ENCODE measurements around the gene TMEM121B.
A peak's percentile ranks its signal among the peaks of the same experiment; 100 is the strongest.

The TMEM121B gene

DNA sequence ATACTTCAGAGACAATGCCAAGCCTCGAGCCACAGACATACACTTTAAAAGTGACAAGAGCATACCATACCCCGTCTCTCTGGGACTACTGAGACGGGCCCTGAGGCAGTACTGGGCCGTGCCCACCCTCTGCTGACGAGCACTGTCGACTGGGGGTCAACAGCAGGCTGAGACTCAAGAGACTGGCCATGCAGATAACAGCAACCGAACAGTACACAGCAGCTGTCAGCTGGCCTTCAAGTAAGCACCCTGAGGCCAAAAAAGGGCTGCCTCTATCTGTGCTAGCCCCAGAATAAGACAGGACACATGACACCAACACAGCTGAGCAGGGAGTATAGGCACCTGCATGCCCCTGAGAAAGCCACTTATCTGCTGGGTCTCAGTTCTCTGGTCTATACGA is 18.9 kb upstream of the TMEM121B start:
- no peaks in the 10 kb centered on the region for H3K4me1 ChIP-seq (ENCODE audit: control insufficient read depth in 1 of 2, insufficient read depth in 2 of 2, low read length in 2 of 2)
- H3K27ac ChIP-seq (ENCODE audit: low read depth, low read length): no peak overlapping the region
- no peak overlapping the region for H3K9ac ChIP-seq (ENCODE audit: low read depth in 1 of 2, low read length in 2 of 2)
- H3K27me3 ChIP-seq (ENCODE audit: control insufficient read depth in 1 of 2, insufficient read depth in 2 of 2, low read length in 2 of 2): no peaks in the 10 kb centered on the region
- H3K36me3 ChIP-seq (ENCODE audit: control insufficient read depth in 1 of 2, insufficient read depth in 2 of 2, low read length in 2 of 2): peaks cover 29 to 79% of the 10 kb centered on the region in 2 donors
- no peaks in the 10 kb centered on the region for H3K9me3 ChIP-seq (ENCODE audit: control insufficient read depth in 1 of 2, low read length in 2 of 2)
- no peak overlapping the region for H3K4me3 ChIP-seq (ENCODE audit: low read depth in 1 of 2, low read length in 2 of 2)

- Histone ChIP-seq H3K36me3 (ENCODE audit: control insufficient read depth in 1 of 2, insufficient read depth in 2 of 2, low read length in 2 of 2) (peaks cover 24 to 67% of the 10 kb centered on the region in 2 donors), H3K4me3 (ENCODE audit: low read depth in 1 of 2, low read length in 2 of 2) (no peak overlapping the region), H3K4me1 (ENCODE audit: control insufficient read depth in 1 of 2, insufficient read depth in 2 of 2, low read length in 2 of 2) (no peaks in the 10 kb centered on the region), H3K9me3 (ENCODE audit: control insufficient read depth in 1 of 2, low read length in 2 of 2) (no peaks in the 10 kb centered on the region), H3K27me3 (ENCODE audit: control insufficient read depth in 1 of 2, insufficient read depth in 2 of 2, low read length in 2 of 2) (no peaks in the 10 kb centered on the region), H3K9ac (ENCODE audit: low read depth in 1 of 2, low read length in 2 of 2) (no peak overlapping the region), H3K27ac (ENCODE audit: low read depth, low read length) (no peak overlapping the region)
These were observed 17.4 kb upstream of the TMEM121B start for GRCh38 chr22:17138513-17138912.

- Histone ChIP-seq H3K27ac (ENCODE audit: low read depth, low read length) (no peak overlapping the region), H3K9me3 (ENCODE audit: control insufficient read depth in 1 of 2, low read length in 2 of 2) (no peaks in the 10 kb centered on the region), H3K36me3 (ENCODE audit: control insufficient read depth in 1 of 2, insufficient read depth in 2 of 2, low read length in 2 of 2) (peaks cover 18 to 61% of the 10 kb centered on the region in 2 donors), H3K9ac (ENCODE audit: low read depth in 1 of 2, low read length in 2 of 2) (no peak overlapping the region), H3K27me3 (ENCODE audit: control insufficient read depth in 1 of 2, insufficient read depth in 2 of 2, low read length in 2 of 2) (no peaks in the 10 kb centered on the region), H3K4me3 (ENCODE audit: low read depth in 1 of 2, low read length in 2 of 2) (no peak overlapping the region), H3K4me1 (ENCODE audit: control insufficient read depth in 1 of 2, insufficient read depth in 2 of 2, low read length in 2 of 2) (no peaks in the 10 kb centered on the region)
These were observed 16.8 kb upstream of the TMEM121B start for GRCh38 chr22:17137861-17138425.

DNA sequence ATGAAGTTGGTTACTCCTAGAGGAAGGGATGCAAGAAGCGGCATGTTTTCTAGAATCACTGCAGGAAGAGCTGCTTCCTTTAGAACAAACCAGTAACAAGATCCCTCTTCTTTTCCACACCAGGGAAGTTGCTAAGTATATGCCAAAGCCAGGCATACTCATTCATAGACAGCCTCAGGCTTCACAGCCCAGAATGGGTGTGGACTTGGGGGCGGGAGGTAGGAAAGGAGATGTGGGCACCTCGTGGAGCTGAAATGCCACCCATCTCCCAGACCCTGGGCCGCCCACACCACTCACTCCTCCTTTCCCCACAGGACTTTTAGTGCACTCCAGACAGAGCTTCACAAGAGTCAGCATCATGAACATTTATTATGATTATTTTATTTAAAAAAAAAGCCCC is 16.0 kb upstream of the TMEM121B start:
- Histone ChIP-seq H3K27ac (ENCODE audit: low read depth, low read length) (no peak overlapping the region), H3K9me3 (ENCODE audit: control insufficient read depth in 1 of 2, low read length in 2 of 2) (no peaks in the 10 kb centered on the region), H3K36me3 (ENCODE audit: control insufficient read depth in 1 of 2, insufficient read depth in 2 of 2, low read length in 2 of 2) (peaks cover 15 to 53% of the 10 kb centered on the region in 2 donors), H3K9ac (ENCODE audit: low read depth in 1 of 2, low read length in 2 of 2) (no peak overlapping the region), H3K4me3 (ENCODE audit: low read depth in 1 of 2, low read length in 2 of 2) (no peak overlapping the region), H3K27me3 (ENCODE audit: control insufficient read depth in 1 of 2, insufficient read depth in 2 of 2, low read length in 2 of 2) (no peaks in the 10 kb centered on the region), H3K4me1 (ENCODE audit: control insufficient read depth in 1 of 2, insufficient read depth in 2 of 2, low read length in 2 of 2) (no peaks in the 10 kb centered on the region)

DNA sequence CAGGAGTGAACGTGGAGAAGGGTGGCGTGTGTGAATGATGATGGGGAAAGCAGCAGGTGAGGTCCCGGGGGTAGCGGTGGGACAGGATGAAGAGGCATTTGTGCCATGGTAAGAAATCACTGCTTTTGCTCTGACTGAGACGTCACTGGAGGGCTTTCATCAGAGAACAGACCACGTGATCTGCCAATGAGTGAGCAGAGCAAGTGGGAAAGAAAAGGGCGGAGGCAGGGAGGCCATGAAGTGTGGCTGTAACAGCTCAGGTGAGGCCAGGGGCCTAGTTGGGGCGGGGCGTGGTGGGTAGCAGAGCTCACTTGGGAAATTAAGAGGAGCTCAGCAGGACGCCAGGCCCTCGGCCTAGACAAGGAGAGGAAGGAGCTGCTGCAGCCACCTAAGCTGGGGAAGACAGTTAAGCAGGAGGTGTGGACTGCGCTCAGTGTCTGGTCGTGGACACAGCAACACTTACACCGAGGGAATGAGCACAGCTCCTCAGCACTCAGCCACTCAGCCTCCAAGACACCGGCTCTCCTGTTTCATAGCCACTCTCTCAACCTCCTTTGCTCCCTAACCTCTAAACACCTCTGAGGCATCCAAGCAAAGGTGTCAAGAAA is 14.1 kb upstream of the TMEM121B start:
- Histone ChIP-seq H3K4me1 (ENCODE audit: control insufficient read depth in 1 of 2, insufficient read depth in 2 of 2, low read length in 2 of 2) (no peaks in the 10 kb centered on the region), H3K27me3 (ENCODE audit: control insufficient read depth in 1 of 2, insufficient read depth in 2 of 2, low read length in 2 of 2) (no peaks in the 10 kb centered on the region), H3K36me3 (ENCODE audit: control insufficient read depth in 1 of 2, insufficient read depth in 2 of 2, low read length in 2 of 2) (peaks cover under 1 to 35% of the 10 kb centered on the region in 2 donors), H3K9ac (ENCODE audit: low read depth in 1 of 2, low read length in 2 of 2) (no peak overlapping the region), H3K4me3 (ENCODE audit: low read depth in 1 of 2, low read length in 2 of 2) (no peak overlapping the region), H3K27ac (ENCODE audit: low read depth, low read length) (no peak overlapping the region), H3K9me3 (ENCODE audit: control insufficient read depth in 1 of 2, low read length in 2 of 2) (no peaks in the 10 kb centered on the region)

GRCh38 chr22:17133137-17133536 is 12.0 kb upstream of the TMEM121B start:
- Histone ChIP-seq H3K27ac (ENCODE audit: low read depth, low read length) (no peak overlapping the region), H3K4me3 (ENCODE audit: low read depth in 1 of 2, low read length in 2 of 2) (no peak overlapping the region), H3K27me3 (ENCODE audit: control insufficient read depth in 1 of 2, insufficient read depth in 2 of 2, low read length in 2 of 2) (no peaks in the 10 kb centered on the region), H3K9me3 (ENCODE audit: control insufficient read depth in 1 of 2, low read length in 2 of 2) (no peaks in the 10 kb centered on the region), H3K36me3 (ENCODE audit: control insufficient read depth in 1 of 2, insufficient read depth in 2 of 2, low read length in 2 of 2) (peaks cover 0 to 20% of the 10 kb centered on the region in 2 donors), H3K4me1 (ENCODE audit: control insufficient read depth in 1 of 2, insufficient read depth in 2 of 2, low read length in 2 of 2) (no peaks in the 10 kb centered on the region), H3K9ac (ENCODE audit: low read depth in 1 of 2, low read length in 2 of 2) (no peak overlapping the region)

DNA sequence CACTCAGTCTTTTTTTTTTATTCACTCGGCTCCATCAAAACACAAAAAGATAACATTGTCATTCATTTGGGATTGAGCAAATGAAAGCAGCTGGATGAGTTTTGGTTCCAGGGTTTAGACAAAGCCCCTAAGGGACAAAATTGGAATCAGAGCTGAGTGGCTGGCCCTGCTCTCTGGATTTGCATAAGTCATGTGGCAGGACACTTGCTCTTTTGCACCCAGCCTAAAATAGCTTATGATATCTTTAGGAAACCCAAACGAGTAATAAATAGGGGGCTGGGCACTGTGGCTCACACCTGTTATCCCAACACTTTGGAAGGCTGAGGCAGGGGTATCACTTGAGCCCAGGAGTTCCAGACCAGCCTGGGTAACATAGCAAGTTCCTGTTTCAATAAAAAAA is 11.0 kb upstream of the TMEM121B start:
- no peaks in the 10 kb centered on the region for H3K27me3 ChIP-seq (ENCODE audit: control insufficient read depth in 1 of 2, insufficient read depth in 2 of 2, low read length in 2 of 2)
- H3K4me1 ChIP-seq (ENCODE audit: control insufficient read depth in 1 of 2, insufficient read depth in 2 of 2, low read length in 2 of 2): no peaks in the 10 kb centered on the region
- H3K27ac ChIP-seq (ENCODE audit: low read depth, low read length): no peak overlapping the region
- H3K9me3 ChIP-seq (ENCODE audit: control insufficient read depth in 1 of 2, low read length in 2 of 2): no peaks in the 10 kb centered on the region
- H3K4me3 ChIP-seq (ENCODE audit: low read depth in 1 of 2, low read length in 2 of 2): no peak overlapping the region
- H3K36me3 ChIP-seq (ENCODE audit: control insufficient read depth in 1 of 2, insufficient read depth in 2 of 2, low read length in 2 of 2): peaks cover 0 to 11% of the 10 kb centered on the region in 2 donors
- H3K9ac ChIP-seq (ENCODE audit: low read depth in 1 of 2, low read length in 2 of 2): no peak overlapping the region

- Histone ChIP-seq H3K27ac (ENCODE audit: low read depth, low read length) (no peak overlapping the region), H3K4me3 (ENCODE audit: low read depth in 1 of 2, low read length in 2 of 2) (no peak overlapping the region), H3K4me1 (ENCODE audit: control insufficient read depth in 1 of 2, insufficient read depth in 2 of 2, low read length in 2 of 2) (no peaks in the 10 kb centered on the region), H3K9me3 (ENCODE audit: control insufficient read depth in 1 of 2, low read length in 2 of 2) (no peaks in the 10 kb centered on the region), H3K27me3 (ENCODE audit: control insufficient read depth in 1 of 2, insufficient read depth in 2 of 2, low read length in 2 of 2) (no peaks in the 10 kb centered on the region), H3K9ac (ENCODE audit: low read depth in 1 of 2, low read length in 2 of 2) (no peak overlapping the region), H3K36me3 (ENCODE audit: control insufficient read depth in 1 of 2, insufficient read depth in 2 of 2, low read length in 2 of 2) (peaks cover 0 to 7% of the 10 kb centered on the region in 2 donors)
These were observed 10.5 kb upstream of the TMEM121B start for GRCh38 chr22:17131686-17132085.

- Histone ChIP-seq H3K9me3 (ENCODE audit: control insufficient read depth in 1 of 2, low read length in 2 of 2) (no peaks in the 10 kb centered on the region), H3K4me1 (ENCODE audit: control insufficient read depth in 1 of 2, insufficient read depth in 2 of 2, low read length in 2 of 2) (no peaks in the 10 kb centered on the region), H3K27me3 (ENCODE audit: control insufficient read depth in 1 of 2, insufficient read depth in 2 of 2, low read length in 2 of 2) (no peaks in the 10 kb centered on the region), H3K9ac (ENCODE audit: low read depth in 1 of 2, low read length in 2 of 2) (no peak overlapping the region), H3K27ac (ENCODE audit: low read depth, low read length) (no peak overlapping the region), H3K4me3 (ENCODE audit: low read depth in 1 of 2, low read length in 2 of 2) (no peak overlapping the region), H3K36me3 (ENCODE audit: control insufficient read depth in 1 of 2, insufficient read depth in 2 of 2, low read length in 2 of 2) (peaks cover 0 to 3% of the 10 kb centered on the region in 2 donors)
These were observed 9.0 kb upstream of the TMEM121B start for GRCh38 chr22:17130199-17130598.

- Histone ChIP-seq H3K9me3 (ENCODE audit: control insufficient read depth in 1 of 2, low read length in 2 of 2) (no peaks in the 10 kb centered on the region), H3K27ac (ENCODE audit: low read depth, low read length) (no peak overlapping the region), H3K9ac (ENCODE audit: low read depth in 1 of 2, low read length in 2 of 2) (no peak overlapping the region), H3K36me3 (ENCODE audit: control insufficient read depth in 1 of 2, insufficient read depth in 2 of 2, low read length in 2 of 2) (no peaks in the 10 kb centered on the region), H3K27me3 (ENCODE audit: control insufficient read depth in 1 of 2, insufficient read depth in 2 of 2, low read length in 2 of 2) (peaks cover 14 to 20% of the 10 kb centered on the region in 2 donors), H3K4me1 (ENCODE audit: control insufficient read depth in 1 of 2, insufficient read depth in 2 of 2, low read length in 2 of 2) (peaks cover 11 to 18% of the 10 kb centered on the region in 2 donors), H3K4me3 (ENCODE audit: low read depth in 1 of 2, low read length in 2 of 2) (peak overlapping the region; percentile 36 to 46)
These were observed 388 bp downstream of the TMEM121B start for GRCh38 chr22:17120711-17121232.

Data from duodenal mucosa (tissue), 2 donors.